SK-N-SH treated with all-trans-retinoic acid at 6 μM for 48 hours (cell line): Measurements from ENCODE around the gene MYL10.

Experiments
- ARNTL ChIP-seq: fragments of 450-650 bp; formaldehyde crosslinking; IDR thresholded peaks from 2 replicates; pipeline ENCODE4 v1.5.0; 2020; ENCODE audit warnings: low read depth, mild to moderate bottlenecking, moderate library complexity, borderline replicate concordance
- CREB5 ChIP-seq: fragments of 250-450 bp; sonication (Bioruptor Pico); IDR thresholded peaks from 2 replicates; pipeline ENCODE4 v1.5.1; 2020; ENCODE audit warnings: low read depth, mild to moderate bottlenecking, moderate library complexity
- CSDC2 ChIP-seq: fragments of 250-450 bp; sonication (Bioruptor Pico); IDR thresholded peaks from 2 replicates; pipeline ENCODE4 v1.5.0; 2020; ENCODE audit warnings: mild to moderate bottlenecking, moderate library complexity
- ESRRG ChIP-seq: fragments of 250-450 bp; sonication (Bioruptor Pico); IDR thresholded peaks from 2 replicates; pipeline ENCODE4 v1.6.1; 2021; ENCODE audit warnings: mild to moderate bottlenecking
- GLIS3 ChIP-seq: fragments of 250-450 bp; sonication (Bioruptor Pico); IDR thresholded peaks from 2 replicates; pipeline ENCODE4 v1.5.0; 2020; ENCODE audit warnings: mild to moderate bottlenecking, moderate library complexity
- ISL1 ChIP-seq: fragments of 250-450 bp; sonication (Bioruptor Pico); IDR thresholded peaks from 2 replicates; pipeline ENCODE4 v2.1.2; 2022; ENCODE audit warnings: mild to moderate bottlenecking, moderate library complexity
- PATZ1 ChIP-seq: fragments of 250-450 bp; sonication (Bioruptor Pico); IDR thresholded peaks from 2 replicates; pipeline ENCODE4 v1.8.0; 2020; ENCODE audit warnings: mild to moderate bottlenecking, moderate library complexity, borderline replicate concordance
- PPARA ChIP-seq: fragments of 250-450 bp; sonication (Bioruptor Pico); IDR thresholded peaks from 2 replicates; pipeline ENCODE4 v1.5.0; 2020; ENCODE audit warnings: mild to moderate bottlenecking, borderline replicate concordance
- RARB ChIP-seq: fragments of 250-450 bp; sonication (Bioruptor Pico); IDR thresholded peaks from 2 replicates; pipeline ENCODE4 v1.8.0; 2021; ENCODE audit warnings: mild to moderate bottlenecking, moderate library complexity
- TOX ChIP-seq: fragments of 250-450 bp; sonication (Bioruptor Pico); IDR thresholded peaks from 2 replicates; pipeline ENCODE4 v1.8.0; 2021; ENCODE audit warnings: mild to moderate bottlenecking, moderate library complexity, borderline replicate concordance
- ZC3H10 ChIP-seq: fragments of 250-450 bp; sonication (Bioruptor Pico); IDR thresholded peaks from 2 replicates; pipeline ENCODE4 v1.5.1; 2021; ENCODE audit warnings: mild to moderate bottlenecking, moderate library complexity
- ZFP30 ChIP-seq: fragments of 450-650 bp; formaldehyde crosslinking; IDR thresholded peaks from 2 replicates; pipeline ENCODE4 v1.5.0; 2022; ENCODE audit warnings: mild to moderate bottlenecking, moderate library complexity
- ZNF565 ChIP-seq: fragments of 450-650 bp; formaldehyde crosslinking; conservative IDR thresholded peaks from 2 replicates; pipeline ENCODE4 v1.5.0; 2020; ENCODE audit warnings: low read depth, mild to moderate bottlenecking, moderate library complexity
- ZNF8 ChIP-seq: fragments of 450-650 bp; formaldehyde crosslinking; IDR thresholded peaks from 2 replicates; pipeline ENCODE4 v1.5.0; 2020; ENCODE audit warnings: mild to moderate bottlenecking, moderate library complexity

- TF ChIP-seq ZNF565 (no peak), PATZ1 (CRISPR knock-in tag) (no peak), CSDC2 (CRISPR knock-in tag) (no peak), GLIS3 (CRISPR knock-in tag) (no peak), CREB5 (CRISPR knock-in tag) (no peak), ESRRG (no peak), ZC3H10 (CRISPR knock-in tag) (no peak), ISL1 (CRISPR knock-in tag) (no peak), TOX (CRISPR knock-in tag) (no peak), ZFP30 (CRISPR knock-in tag) (no peak), ZNF8 (no peak), PPARA (CRISPR knock-in tag) (no peak), RARB (CRISPR knock-in tag) (no peak), ARNTL (CRISPR knock-in tag) (no peak)
Observed at GRCh38 chr7:101586906-101587677, 42.0 kb downstream of the MYL10 start.
